Activated T-cell treated with anti-CD3 and anti-CD28 coated beads, Interleukin-2, amount 50 U/mL, for 48 hours (primary cell): ENCODE results near the gene DNAH14.
A peak's percentile ranks its signal among the peaks of the same experiment; 100 is the strongest.

Experiments
- DNase-seq, 2 experiments: peaks; one replicate each; pipeline ENCODE4 v3.0.0-alpha.2; 2020

DNAH14 gene

GRCh38 chr1:225413708-225414375 lies 484.4 kb downstream of the DNAH14 start:
- DNase-seq, result no peak

- no peak for DNase-seq
Observed at GRCh38 chr1:225415307-225415706, 485.8 kb downstream of the DNAH14 start.

DNA sequence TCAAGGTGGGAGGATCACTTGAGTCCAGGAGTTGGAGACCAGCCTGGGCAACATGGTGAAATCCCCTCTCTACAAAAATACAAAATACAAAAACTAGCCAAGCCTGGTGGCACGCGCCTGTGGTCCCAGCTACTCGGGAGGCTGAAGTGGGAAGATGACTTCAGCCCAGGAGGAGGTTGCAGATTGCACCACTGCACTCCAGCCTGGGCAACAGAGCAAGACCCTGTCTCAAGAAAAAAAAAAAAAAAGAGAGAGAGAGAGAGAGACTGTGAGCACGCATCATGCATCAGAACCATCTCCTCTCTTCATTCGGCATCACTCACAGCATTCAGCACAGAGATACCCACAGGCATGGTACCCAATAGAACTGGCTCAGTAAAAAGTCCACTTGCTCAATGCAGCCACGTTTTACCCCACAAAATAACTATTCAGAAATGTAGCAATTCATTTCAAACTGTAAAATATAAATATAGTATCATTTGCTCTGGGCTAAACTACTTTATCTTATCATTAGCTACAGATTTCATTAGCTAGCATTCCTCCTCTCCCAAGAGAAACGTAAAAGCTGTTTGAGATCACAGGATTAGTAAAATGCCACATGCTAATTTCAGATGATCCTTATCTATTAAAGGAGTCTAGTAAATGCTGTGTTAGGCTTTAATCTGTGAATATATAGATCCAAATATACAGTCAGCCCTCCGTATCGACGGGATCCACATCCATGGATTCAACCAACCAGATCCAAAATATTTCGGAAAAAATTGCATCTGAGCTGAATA lies 486.7 kb downstream of the DNAH14 start:
- no peak for DNase-seq

DNA sequence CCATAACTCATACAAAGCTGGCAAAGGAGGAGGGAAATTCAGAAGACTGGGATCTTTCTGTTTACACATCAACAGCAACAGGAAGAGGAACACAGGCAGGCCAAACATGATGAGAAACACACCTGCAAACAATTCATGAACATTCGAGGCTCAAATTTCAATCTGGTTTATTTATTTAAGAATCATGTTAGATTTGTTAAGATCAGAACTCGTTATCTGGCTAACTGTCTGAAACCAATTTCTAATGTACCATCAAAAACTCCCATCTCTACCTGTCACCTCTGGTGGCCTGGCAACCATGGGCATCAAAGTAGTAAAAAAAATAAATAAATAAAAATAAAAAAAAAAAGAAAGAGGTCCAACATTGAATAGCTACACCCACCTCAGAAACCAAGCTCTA lies 488.6 kb downstream of the DNAH14 start:
- DNase-seq, result no peak

DNA sequence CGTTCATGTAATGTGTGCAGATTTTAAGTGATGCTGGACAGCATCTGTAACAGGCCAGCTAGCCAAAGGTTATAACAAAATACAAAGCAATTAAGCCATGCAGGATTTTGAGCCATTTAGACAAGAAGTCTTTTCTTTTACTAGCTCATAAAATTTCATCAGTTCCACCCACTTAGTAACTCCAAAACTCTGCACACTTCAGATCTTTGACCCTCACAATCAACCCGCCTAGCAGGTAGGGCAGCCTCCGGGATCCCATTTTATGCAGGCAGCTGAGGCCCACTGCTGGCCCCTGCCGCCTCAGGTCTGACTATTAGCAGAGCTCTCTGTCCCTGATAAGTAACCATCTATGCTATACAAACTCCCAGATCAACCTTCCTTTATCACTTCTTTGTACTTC lies 489.1 kb downstream of the DNAH14 start:
- DNase-seq, result no peak

- DNase-seq, result no peak
Observed at GRCh38 chr1:225422031-225422605, 492.6 kb downstream of the DNAH14 start.

GRCh38 chr1:225422795-225423517 lies 493.5 kb downstream of the DNAH14 start:
- DNase-seq, result no peak

DNA sequence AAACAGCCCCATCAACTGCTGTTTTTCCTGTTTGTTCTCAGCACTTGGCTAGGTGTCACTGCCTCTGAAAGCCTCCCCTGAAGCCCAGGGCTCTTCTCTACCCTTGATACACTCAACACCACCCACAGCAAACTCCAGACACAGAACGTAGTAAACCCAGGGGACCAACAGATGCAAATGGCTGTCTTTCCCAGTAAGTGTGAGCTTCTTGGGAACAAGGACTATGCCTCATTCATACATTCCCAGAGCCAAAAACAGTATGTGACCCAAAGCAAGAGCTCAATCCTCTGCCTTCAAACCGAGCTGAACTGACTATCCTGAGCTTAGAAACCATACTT lies 494.0 kb downstream of the DNAH14 start:
- DNase-seq, result no peak

DNA sequence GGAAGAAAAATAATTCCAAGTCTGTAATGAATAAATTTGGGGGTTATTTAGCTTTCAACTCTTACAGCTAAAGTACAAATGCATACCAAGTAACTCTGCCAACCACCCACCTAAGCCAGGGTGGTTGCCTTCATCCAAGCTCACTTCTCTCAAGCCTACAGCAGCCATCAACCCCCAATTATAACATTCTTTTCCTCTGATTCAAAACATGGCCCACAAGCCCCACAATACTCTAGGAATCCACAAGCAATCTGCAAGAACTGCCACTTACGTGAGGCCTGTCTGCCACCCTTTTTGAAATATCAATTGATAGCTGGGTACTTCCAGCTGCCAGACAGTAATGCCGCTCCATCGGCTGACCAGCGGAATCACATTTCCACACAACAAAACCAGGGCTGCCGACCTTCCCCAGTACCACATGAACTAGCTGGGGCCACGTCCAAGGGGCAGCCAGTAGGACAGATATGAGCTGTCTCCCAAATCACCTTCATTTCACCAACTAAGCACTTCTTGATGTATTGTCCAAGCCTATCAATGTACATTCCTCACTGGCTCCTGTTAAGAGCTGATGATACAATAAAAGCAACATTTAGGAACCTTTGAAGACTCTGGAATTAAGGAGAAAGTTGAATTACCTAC lies 495.2 kb downstream of the DNAH14 start:
- no peak for DNase-seq

- no peak for DNase-seq
Observed at GRCh38 chr1:225425201-225425786, 495.8 kb downstream of the DNAH14 start.

GRCh38 chr1:225426395-225427234 lies 497.1 kb downstream of the DNAH14 start:
- DNase-seq, result peak; percentile 61

GRCh38 chr1:225427235-225428067 lies 498.0 kb downstream of the DNAH14 start, which contains the start of gene LBR:
Gene LBR (minus strand): TSS chr1:225428038. CDS start chr1:225424075, 3,963 bp downstream.
- peak in 1 of 2 experiments; percentile 58 for DNase-seq

GRCh38 chr1:225428068-225428880 lies 498.8 kb downstream of the DNAH14 start:
- peak; percentile 93 to 94 for DNase-seq

GRCh38 chr1:225428881-225429455 lies 499.5 kb downstream of the DNAH14 start:
- DNase-seq, result no peak

GRCh38 chr1:225430301-225430700 lies 500.8 kb downstream of the DNAH14 start:
- DNase-seq, result no peak

- DNase-seq, result no peak
Observed at GRCh38 chr1:225431081-225431863, 501.8 kb downstream of the DNAH14 start.

- DNase-seq, result no peak
Observed at GRCh38 chr1:225434046-225434445, 504.6 kb downstream of the DNAH14 start.

GRCh38 chr1:225435076-225435475 lies 505.6 kb downstream of the DNAH14 start:
- no peak for DNase-seq
